ENCODE measurements around the gene USP9Y.

The USP9Y gene

GRCh38 chrY:12765976-12766375 lies 64.9 kb downstream of the USP9Y start:
- DNase-seq (ENCODE audit: low read depth) = no peak

- DNase-seq (ENCODE audit: low read depth) = no peak
Observed at GRCh38 chrY:12784521-12784920, 83.5 kb downstream of the USP9Y start.

GRCh38 chrY:12793999-12794398 lies 93.0 kb downstream of the USP9Y start:
- no peak for DNase-seq (ENCODE audit: low read depth)

- no peak for DNase-seq (ENCODE audit: low read depth)
Observed at GRCh38 chrY:12808046-12808445, 107.0 kb downstream of the USP9Y start.

DNA sequence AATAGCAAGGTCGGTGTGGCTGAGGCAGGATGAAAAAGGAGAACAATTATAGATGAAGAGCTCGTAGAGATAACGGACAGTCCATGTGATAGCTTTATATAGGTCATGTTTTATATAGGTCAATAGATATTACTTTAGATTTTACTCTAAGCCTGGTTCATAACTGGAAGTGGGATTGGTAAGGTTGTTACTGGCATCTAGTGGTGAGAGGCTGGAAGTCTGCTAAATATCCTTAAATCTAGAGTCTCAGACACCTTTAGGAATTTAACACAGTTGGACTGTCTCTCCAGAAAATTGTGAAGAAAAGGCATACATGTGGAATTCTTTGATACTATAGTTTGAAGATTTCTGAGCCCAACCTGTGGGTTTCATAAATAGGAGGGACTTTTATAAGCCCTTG lies 108.0 kb downstream of the USP9Y start:
- DNase-seq (ENCODE audit: low read depth) = no peak

DNA sequence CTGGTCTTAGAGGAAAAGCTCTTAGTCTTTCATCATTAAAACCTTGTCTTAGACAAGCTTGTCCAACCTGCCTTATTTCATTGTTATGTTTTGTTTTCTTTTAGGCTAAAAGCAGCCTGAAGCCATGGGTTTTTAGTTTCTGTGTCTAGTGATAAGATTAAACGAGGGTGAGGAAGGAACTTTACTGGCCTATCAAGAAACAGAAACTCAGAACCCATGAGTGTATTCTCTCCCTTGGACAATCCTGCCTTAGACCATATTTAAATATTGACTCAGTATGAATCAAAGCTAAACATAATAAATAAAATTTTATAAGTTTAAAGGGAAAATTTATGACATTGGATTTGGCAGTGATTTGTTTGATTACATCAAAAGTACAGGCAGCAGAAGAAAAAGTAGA lies 122.4 kb downstream of the USP9Y start:
- DNase-seq (ENCODE audit: low read depth) = no peak

GRCh38 chrY:12826791-12827190 lies 125.8 kb downstream of the USP9Y start:
- no peak for DNase-seq (ENCODE audit: low read depth)

DNA sequence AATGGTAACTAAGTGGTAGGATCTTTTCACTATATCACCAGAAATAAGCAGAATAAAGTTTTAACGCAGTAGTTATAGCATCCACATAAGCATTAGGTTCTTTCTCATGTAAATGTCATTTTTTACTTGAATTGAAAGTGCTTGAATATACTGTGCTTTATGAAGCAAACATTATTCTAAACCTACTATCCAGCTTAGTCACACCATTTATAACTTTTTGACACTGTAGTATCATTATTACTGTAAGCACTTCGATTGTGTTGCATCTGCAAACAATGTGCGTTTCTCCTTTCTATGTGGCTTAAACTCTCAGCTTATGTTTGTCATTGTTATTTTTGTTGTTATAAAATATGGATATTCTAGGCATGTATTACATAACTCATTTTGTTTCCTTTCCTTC lies 132.3 kb downstream of the USP9Y start:
- no peak for DNase-seq (ENCODE audit: low read depth)

GRCh38 chrY:12837550-12837949 lies 136.5 kb downstream of the USP9Y start:
- DNase-seq (ENCODE audit: low read depth) = no peak

GRCh38 chrY:12841368-12841767 lies 140.3 kb downstream of the USP9Y start:
- no peak for DNase-seq (ENCODE audit: low read depth)

DNA sequence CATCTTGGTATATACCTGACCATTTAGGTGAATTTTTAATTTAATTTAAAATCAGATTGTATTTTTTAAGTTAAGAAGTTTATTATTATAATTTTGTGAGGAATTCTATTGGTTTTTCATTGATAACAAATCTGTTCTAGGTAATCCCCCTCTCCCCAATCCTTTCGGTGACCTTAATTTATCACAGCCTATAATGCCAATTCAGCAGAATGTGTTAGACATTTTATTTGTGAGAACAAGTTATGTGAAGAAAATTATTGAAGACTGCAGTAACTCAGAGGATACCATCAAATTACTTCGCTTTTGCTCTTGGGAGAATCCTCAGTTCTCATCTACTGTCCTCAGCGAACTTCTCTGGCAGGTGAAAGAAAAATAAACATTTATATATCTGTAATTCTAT lies 145.8 kb downstream of the USP9Y start:
- no peak for DNase-seq (ENCODE audit: low read depth)

DNA sequence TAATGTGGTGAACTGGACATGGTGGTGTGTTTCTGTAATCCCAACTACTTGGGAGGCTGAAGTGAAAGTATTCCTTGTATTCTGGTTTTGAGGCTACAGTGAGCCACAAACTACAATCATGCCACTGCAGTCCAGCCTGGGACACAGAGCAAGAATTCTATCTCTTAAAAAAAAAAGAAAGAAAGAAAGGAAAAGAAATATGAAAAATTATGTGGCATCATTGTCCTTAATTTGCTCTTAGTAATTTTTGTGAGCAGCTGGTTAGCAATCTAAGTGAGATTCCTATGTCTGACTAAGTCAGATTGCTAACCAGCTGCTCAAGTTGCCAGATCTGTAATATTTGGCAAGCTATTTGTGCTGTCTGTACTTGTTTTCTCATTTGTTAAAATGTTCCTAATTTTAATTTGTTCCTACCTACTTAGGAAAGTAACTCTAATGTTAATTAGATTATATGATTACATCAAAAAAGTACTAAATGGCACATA lies 154.8 kb downstream of the USP9Y start:
- DNase-seq (ENCODE audit: low read depth) = no peak

- DNase-seq (ENCODE audit: low read depth) = no peak
Observed at GRCh38 chrY:12867960-12868359, 166.9 kb downstream of the USP9Y start.

GRCh38 chrY:12896973-12897372 lies 195.9 kb downstream of the USP9Y start:
- DNase-seq (ENCODE audit: low read depth) = no peak

DNA sequence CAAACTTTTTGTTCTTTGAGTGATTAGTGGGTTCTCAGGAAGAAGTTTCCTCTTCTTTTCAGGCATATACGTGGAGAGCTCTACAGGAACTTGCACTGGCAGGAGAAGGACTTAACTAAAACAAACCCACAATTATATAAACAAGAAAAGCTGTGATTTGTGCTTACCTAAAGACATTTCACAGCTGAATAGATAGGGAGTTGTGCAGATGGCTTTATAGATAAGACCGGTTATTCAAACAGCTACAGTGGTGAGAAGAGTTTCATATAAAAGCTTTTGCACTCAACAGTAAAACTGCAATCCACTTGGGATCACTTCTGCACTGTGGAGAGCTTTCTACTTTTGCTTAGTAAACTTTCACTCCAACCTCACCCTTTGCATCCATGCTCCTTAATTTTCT lies 197.6 kb downstream of the USP9Y start:
- no peak for DNase-seq (ENCODE audit: low read depth)

GRCh38 chrY:12904618-12905516 lies 203.8 kb downstream of the USP9Y start, which contains the start of gene DDX3Y:
Gene DDX3Y, plus strand, starts transcription at chrY:12904868. Its CDS starts 69 bp downstream, at chrY:12904937.
- DNase-seq (ENCODE audit: low read depth) = no peak

DNA sequence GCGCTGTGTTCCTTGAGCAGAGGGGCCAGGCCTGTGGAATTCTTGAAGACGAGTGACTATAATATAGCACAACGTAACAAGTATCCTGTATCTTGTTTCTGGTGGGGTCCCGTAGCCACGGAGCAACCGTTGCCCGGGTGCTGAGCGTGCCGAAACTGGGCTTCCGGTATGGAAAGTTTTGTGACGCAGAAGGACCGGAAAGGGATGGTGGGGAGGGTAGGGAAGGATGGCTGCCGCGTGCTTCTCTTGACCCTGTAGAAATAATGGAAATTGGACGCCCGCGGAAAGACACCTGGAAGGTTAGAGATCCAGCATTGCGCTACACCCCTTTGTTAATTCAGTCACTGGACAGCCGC lies 204.5 kb downstream of the USP9Y start:
- DNase-seq (ENCODE audit: low read depth) = no peak

DNA sequence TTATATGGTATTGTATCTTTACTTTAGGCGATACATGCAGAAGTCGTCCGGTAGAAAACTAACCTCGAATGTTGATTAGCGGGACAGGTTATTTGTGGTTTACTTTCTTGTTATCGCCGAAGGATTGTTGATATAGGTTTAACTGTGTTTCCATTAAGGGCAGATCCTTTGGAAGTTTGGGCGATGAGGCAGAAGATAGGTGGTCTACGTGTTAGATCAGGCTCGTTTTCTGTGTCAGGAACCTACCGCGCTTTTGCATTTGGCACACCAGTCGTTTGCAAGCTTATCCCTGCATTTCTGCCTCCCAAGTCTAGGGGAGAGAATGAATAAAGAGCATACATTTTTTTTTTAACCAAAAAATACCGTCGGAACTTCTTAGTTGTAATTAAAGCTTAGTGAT lies 204.9 kb downstream of the USP9Y start:
- no peak for DNase-seq (ENCODE audit: low read depth)

All from GM04503 (cell line).